ENCODE data around the gene UBP1. TPM values are rescaled to one million over a fixed set of nuclear protein-coding genes. Genes with fewer than 3 reads are reported as not detected.

UBP1 gene, protein sequence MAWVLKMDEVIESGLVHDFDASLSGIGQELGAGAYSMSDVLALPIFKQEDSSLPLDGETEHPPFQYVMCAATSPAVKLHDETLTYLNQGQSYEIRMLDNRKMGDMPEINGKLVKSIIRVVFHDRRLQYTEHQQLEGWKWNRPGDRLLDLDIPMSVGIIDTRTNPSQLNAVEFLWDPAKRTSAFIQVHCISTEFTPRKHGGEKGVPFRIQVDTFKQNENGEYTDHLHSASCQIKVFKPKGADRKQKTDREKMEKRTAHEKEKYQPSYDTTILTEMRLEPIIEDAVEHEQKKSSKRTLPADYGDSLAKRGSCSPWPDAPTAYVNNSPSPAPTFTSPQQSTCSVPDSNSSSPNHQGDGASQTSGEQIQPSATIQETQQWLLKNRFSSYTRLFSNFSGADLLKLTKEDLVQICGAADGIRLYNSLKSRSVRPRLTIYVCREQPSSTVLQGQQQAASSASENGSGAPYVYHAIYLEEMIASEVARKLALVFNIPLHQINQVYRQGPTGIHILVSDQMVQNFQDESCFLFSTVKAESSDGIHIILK
- total RNA-seq (2022; extraction: Qiagen RNA extraction) = 46.8 to 51.7 TPM (median 50.0 TPM) in 5 replicates

DNA sequence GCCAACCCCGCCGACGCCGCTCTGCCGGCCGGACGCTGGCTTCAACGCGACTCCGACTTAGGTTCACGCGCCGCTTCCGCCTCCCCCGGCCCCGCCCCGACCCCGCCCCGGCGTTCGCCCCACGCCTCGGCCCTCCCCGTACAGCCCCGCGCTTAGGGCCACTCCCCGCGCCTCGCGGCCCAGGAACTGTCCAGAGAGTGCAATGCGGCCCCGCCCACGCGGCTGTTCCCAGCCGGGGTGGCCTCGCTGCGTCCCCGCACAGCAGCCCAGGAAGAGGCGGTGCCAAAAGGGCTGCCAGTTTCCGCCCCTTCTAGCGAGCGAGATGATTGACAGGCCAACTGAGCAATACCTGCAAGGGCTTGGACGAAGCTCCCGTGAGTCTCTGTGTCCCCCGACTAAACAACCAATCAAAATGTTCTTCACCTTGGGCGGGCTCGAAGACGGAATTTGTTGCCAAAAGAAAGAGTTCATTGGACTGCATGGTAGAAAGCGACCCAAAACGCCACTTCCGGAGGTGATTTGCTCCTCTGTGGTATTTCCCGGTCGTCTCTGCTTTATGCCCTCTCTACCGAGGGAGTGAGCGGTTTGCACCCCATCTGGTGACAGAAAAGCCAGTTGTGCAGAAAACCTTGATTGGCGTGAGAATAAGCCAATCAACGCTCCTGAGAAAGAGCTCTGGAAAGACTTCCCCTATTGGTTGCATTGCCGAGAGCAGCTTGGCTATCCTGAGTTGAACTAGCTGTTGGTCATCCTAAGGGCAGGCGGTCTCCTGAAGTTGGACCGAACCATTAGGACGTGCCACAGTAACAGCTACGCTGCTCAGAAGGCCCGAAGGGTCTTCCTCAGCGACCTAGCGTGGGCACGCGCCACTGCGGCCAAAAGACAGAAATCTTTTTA is at the start of gene UBP1:
TSS of gene UBP1 (minus strand) at position 78 of the 897 bp plus-strand sequence. CDS start 557 bp downstream, outside the sequence.

Other genes with a start within 250 kb of the UBP1 start
- 2.9 to 4.6 TPM (median 3.7 TPM) in 5 replicates for gene SUSD5, start 221.6 kb downstream of the UBP1 start, total RNA-seq (2022; extraction: Qiagen RNA extraction)
- gene FBXL2, start 163.0 kb downstream of the UBP1 start, total RNA-seq (2022; extraction: Qiagen RNA extraction) = 6.9 to 8.0 TPM (median 7.5 TPM) in 5 replicates